ENCODE data around the gene LSP1. TPM values are rescaled to one million over a fixed set of nuclear protein-coding genes. Genes with fewer than 3 reads are reported as not detected.

LSP1 gene
- total RNA-seq, 1 donor from 2014 or later = 29.5 TPM

DNA sequence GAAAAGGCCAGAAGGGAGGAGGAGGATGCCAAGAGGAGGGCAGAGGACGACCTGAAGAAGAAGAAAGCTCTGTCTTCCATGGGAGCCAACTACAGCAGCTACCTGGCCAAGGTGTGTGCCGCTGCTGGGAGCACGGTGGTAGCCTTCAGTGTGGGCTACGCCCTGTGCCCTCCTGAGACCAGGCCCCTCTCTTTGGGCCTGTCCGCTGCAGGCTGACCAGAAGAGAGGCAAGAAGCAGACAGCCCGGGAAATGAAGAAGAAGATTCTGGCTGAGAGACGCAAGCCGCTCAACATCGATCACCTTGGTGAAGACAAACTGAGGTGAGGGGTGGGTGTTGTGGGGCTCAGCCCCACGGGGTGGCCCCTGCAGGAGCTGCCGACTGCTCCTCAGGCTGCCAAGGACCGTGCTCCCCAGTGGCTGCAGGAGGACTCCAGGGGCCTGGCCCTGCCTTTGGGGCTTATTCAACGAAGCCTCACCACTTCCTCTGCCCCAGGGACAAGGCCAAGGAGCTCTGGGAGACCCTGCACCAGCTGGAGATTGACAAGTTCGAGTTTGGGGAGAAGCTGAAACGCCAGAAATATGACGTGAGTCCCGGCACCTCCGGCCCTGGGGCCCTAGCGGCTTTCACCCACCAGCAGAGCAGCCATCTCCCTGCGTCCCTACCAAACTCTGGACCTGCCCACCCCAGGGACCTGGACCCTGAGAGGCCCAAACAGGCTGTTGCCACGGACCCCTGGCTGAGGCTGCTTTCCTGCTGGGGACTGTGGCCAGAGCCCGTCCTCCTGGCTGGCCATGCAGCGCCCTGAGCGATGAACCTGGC is 81.7 kb downstream of the LSP1 start:
- DNase-seq (ENCODE audit: extremely low spot score, unreplicated experiment) = peak; percentile 83
- H3K27me3 Mint-ChIP-seq (ENCODE audit: unreplicated experiment) = peaks cover 10% of the 10 kb centered on the region
- H3K27ac Mint-ChIP-seq (ENCODE audit: unreplicated experiment) = no peak overlapping the region
- H3K4me1 Mint-ChIP-seq (ENCODE audit: unreplicated experiment) = peaks cover 14% of the 10 kb centered on the region
- no peak for TF ChIP-seq CTCF (IDR thresholded peaks at IDR 0.05)
- H3K36me3 Mint-ChIP-seq (ENCODE audit: unreplicated experiment) = peaks cover 3% of the 10 kb centered on the region
- H3K9me3 Mint-ChIP-seq (ENCODE audit: unreplicated experiment) = no peaks in the 10 kb centered on the region
- no peak overlapping the region for H3K4me3 Mint-ChIP-seq (ENCODE audit: unreplicated experiment)

GRCh38 chr11:1935156-1936071 is 82.5 kb downstream of the LSP1 start:
- peak; percentile 83 for DNase-seq (ENCODE audit: extremely low spot score, unreplicated experiment)
- Mint-ChIP-seq H3K4me3 (ENCODE audit: unreplicated experiment) (no peak overlapping the region), H3K36me3 (ENCODE audit: unreplicated experiment) (peaks cover 3% of the 10 kb centered on the region), H3K9me3 (ENCODE audit: unreplicated experiment) (no peaks in the 10 kb centered on the region), H3K27me3 (ENCODE audit: unreplicated experiment) (peaks cover 10% of the 10 kb centered on the region), H3K4me1 (ENCODE audit: unreplicated experiment) (peaks cover 14% of the 10 kb centered on the region), H3K27ac (ENCODE audit: unreplicated experiment) (no peak overlapping the region)
- TF ChIP-seq CTCF (IDR thresholded peaks at IDR 0.05) = no peak

- peak; percentile 83 for DNase-seq (ENCODE audit: extremely low spot score, unreplicated experiment)
- H3K4me3 Mint-ChIP-seq (ENCODE audit: unreplicated experiment) = no peak overlapping the region
- H3K9me3 Mint-ChIP-seq (ENCODE audit: unreplicated experiment) = no peaks in the 10 kb centered on the region
- H3K36me3 Mint-ChIP-seq (ENCODE audit: unreplicated experiment) = peaks cover 3% of the 10 kb centered on the region
- no peak for TF ChIP-seq CTCF (IDR thresholded peaks at IDR 0.05)
- peaks cover 10% of the 10 kb centered on the region for H3K27me3 Mint-ChIP-seq (ENCODE audit: unreplicated experiment)
- no peak overlapping the region for H3K27ac Mint-ChIP-seq (ENCODE audit: unreplicated experiment)
- peaks cover 12% of the 10 kb centered on the region for H3K4me1 Mint-ChIP-seq (ENCODE audit: unreplicated experiment)
Observed at GRCh38 chr11:1936072-1936780, 83.3 kb downstream of the LSP1 start.

GRCh38 chr11:1936781-1937615 is 84.1 kb downstream of the LSP1 start:
- no peaks in the 10 kb centered on the region for H3K9me3 Mint-ChIP-seq (ENCODE audit: unreplicated experiment)
- TF ChIP-seq CTCF (IDR thresholded peaks at IDR 0.05) = no peak
- no peak overlapping the region for H3K27ac Mint-ChIP-seq (ENCODE audit: unreplicated experiment)
- H3K4me3 Mint-ChIP-seq (ENCODE audit: unreplicated experiment) = no peak overlapping the region
- peak; percentile 83 for DNase-seq (ENCODE audit: extremely low spot score, unreplicated experiment)
- peaks cover 3% of the 10 kb centered on the region for H3K36me3 Mint-ChIP-seq (ENCODE audit: unreplicated experiment)
- peaks cover 10% of the 10 kb centered on the region for H3K27me3 Mint-ChIP-seq (ENCODE audit: unreplicated experiment)
- peaks cover 4% of the 10 kb centered on the region for H3K4me1 Mint-ChIP-seq (ENCODE audit: unreplicated experiment)
